ENCODE measurements around the gene DLX3.
A peak's percentile ranks its signal among the peaks of the same experiment; 100 is the strongest.

DLX3 gene

GRCh38 chr17:49955157-49955556, 39.9 kb downstream of the DLX3 start:
- TF ChIP-seq, protein P1, sequence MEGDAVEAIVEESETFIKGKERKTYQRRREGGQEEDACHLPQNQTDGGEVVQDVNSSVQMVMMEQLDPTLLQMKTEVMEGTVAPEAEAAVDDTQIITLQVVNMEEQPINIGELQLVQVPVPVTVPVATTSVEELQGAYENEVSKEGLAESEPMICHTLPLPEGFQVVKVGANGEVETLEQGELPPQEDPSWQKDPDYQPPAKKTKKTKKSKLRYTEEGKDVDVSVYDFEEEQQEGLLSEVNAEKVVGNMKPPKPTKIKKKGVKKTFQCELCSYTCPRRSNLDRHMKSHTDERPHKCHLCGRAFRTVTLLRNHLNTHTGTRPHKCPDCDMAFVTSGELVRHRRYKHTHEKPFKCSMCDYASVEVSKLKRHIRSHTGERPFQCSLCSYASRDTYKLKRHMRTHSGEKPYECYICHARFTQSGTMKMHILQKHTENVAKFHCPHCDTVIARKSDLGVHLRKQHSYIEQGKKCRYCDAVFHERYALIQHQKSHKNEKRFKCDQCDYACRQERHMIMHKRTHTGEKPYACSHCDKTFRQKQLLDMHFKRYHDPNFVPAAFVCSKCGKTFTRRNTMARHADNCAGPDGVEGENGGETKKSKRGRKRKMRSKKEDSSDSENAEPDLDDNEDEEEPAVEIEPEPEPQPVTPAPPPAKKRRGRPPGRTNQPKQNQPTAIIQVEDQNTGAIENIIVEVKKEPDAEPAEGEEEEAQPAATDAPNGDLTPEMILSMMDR (IDR thresholded peaks at IDR 0.05), result no peak

- TF ChIP-seq, protein P1 (IDR thresholded peaks at IDR 0.05), result no peak
Measured at GRCh38 chr17:49952912-49953497, 42.0 kb downstream of the DLX3 start.

GRCh38 chr17:49952209-49952911, 42.7 kb downstream of the DLX3 start:
- TF ChIP-seq, protein P1 (IDR thresholded peaks at IDR 0.05), result peak; percentile 95

GRCh38 chr17:49951362-49952082, 43.5 kb downstream of the DLX3 start:
- TF ChIP-seq, protein P1 (IDR thresholded peaks at IDR 0.05), result no peak

DNA sequence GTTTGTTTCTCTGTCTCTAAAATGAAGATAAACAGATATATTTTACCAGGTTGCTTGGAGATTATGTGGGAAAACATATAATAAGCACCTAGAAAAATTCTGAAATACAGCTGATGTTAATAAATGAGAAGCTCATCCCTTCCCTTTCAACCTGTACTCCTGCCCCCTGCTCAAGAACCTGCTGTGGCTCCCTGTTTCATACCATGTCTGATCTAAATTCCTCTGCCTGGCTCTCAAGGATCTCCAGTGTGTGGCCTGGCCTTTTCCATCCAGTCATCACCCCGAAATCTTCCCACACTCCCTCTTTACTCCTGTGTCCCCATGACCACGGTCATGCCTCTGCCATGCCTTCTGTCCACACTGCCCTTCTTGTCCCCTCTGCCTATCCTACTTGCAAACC, 45.4 kb downstream of the DLX3 start:
- TF ChIP-seq, protein P1 (IDR thresholded peaks at IDR 0.05), result no peak

- TF ChIP-seq, protein P1 (IDR thresholded peaks at IDR 0.05), result no peak
Measured at GRCh38 chr17:49946964-49947584, 48.0 kb downstream of the DLX3 start.

DNA sequence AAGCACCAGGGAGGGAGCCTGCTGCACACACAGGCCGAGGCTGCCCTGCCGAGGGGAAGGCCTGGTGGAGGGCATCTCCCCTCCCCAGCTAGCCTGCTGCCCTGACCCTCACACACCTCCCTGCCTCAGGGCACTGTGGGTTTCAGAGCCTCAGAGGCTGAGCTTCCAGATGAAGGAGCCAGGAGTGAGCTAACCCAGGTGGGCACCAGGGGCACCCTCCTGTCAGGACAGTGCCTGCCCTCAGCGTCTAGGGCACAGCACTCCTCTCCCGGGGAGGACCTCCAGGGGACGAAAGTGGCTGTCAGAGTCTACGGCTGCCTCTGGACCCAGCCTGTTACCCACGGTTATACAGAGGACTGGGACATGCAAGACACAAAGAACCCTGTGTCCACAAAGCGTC, 48.8 kb downstream of the DLX3 start:
- TF ChIP-seq, protein P1 (IDR thresholded peaks at IDR 0.05), result no peak

Data from LNCAP (cell line).